ENCODE results near the gene PRR18. TPM values are rescaled to one million over a fixed set of nuclear protein-coding genes. Genes with fewer than 3 reads are reported as not detected.
A peak's percentile ranks its signal among the peaks of the same experiment; 100 is the strongest.

Gene PRR18
- total and polyA plus RNA-seq, 2 of the 8 experiments (the other 6 are each of a cell fraction or from before 2014, with no cell fraction given): 0.08 to 0.19 TPM

GRCh38 chr6:166304106-166304505 is 4.1 kb downstream of the PRR18 start:
- H3K27me3 ChIP-seq (replicated peaks in 1 of 4; ENCODE audit: control insufficient read depth in 3 of 4, extremely low read depth in 1 of 4, insufficient read depth in 3 of 4, low read length in 3 of 4): peaks cover 19 to 39% (median 33%) of the 10 kb centered on the region in 4 experiments
- H2BK5ac ChIP-seq (ENCODE audit: low read depth, low read length): no peak overlapping the region
- no peak overlapping the region for H3K23ac ChIP-seq (ENCODE audit: insufficient read length)
- H2AFZ ChIP-seq (ENCODE audit: low read length): no peak overlapping the region
- H2BK20ac ChIP-seq (ENCODE audit: low read length): no peak overlapping the region
- no peak overlapping the region for H3K9ac ChIP-seq (replicated peaks in 1 of 4; ENCODE audit: extremely low read depth in 1 of 4, low read depth in 3 of 4, low read length in 3 of 4)
- no peak overlapping the region for H4K8ac ChIP-seq (ENCODE audit: extremely low read depth, insufficient read depth, low read length)
- H2AK5ac ChIP-seq (ENCODE audit: low read depth, low read length): no peak overlapping the region
- H3K27ac ChIP-seq (ENCODE audit: low read depth, low read length): no peak overlapping the region
- no peak overlapping the region for H4K5ac ChIP-seq (ENCODE audit: insufficient read length, low read depth, low read length)
- peaks cover 0 to 2% of the 10 kb centered on the region in 2 experiments for H4K20me1 ChIP-seq (replicated peaks in 1 of 2; ENCODE audit: control insufficient read depth in 1 of 2, insufficient read depth in 2 of 2, low read length in 2 of 2)
- no peak overlapping the region for H2BK12ac ChIP-seq (ENCODE audit: low read depth, low read length)
- H3K79me1 ChIP-seq (ENCODE audit: low read depth, low read length): no peaks in the 10 kb centered on the region
- no peak overlapping the region for H4K91ac ChIP-seq (replicated peaks; ENCODE audit: insufficient read length, low read length)
- no peak overlapping the region for H3K56ac ChIP-seq (replicated peaks; ENCODE audit: insufficient read length, low read depth, low read length)
- H3K4ac ChIP-seq (replicated peaks; ENCODE audit: insufficient read length, low read depth, low read length): no peak overlapping the region
- peaks cover 0 to 8% (median 3%) of the 10 kb centered on the region in 4 experiments; a peak in 4 of 7 replicates for H3K4me1 ChIP-seq (replicated peaks in 1 of 4; ENCODE audit: control insufficient read depth in 3 of 4, insufficient read depth in 4 of 4, low read length in 3 of 4)
- no peak overlapping the region for H2BK15ac ChIP-seq (ENCODE audit: low read length)
- H3K36me3 ChIP-seq (ENCODE audit: control insufficient read depth in 2 of 4, insufficient read depth in 4 of 4, low read length in 3 of 4): no peaks in the 10 kb centered on the region
- no peak overlapping the region for H2BK120ac ChIP-seq (replicated peaks; ENCODE audit: low read depth, low read length)
- H3K9me3 ChIP-seq (ENCODE audit: insufficient read depth in 2 of 2, low read depth in 1 of 2, low read length in 1 of 2): no peaks in the 10 kb centered on the region; a peak in 1 of 4 replicates
- H3K4me3 ChIP-seq (ENCODE audit: extremely low read depth in 1 of 4, insufficient read depth in 2 of 4, low read depth in 3 of 4, low read length in 4 of 4): no peak overlapping the region
- no peak overlapping the region for H3K18ac ChIP-seq (ENCODE audit: extremely low read depth, low read length)
- no peaks in the 10 kb centered on the region for H3K79me2 ChIP-seq (ENCODE audit: control insufficient read depth in 1 of 2, insufficient read depth in 2 of 2, low read length in 2 of 2)
- H3K23me2 ChIP-seq (ENCODE audit: low read depth, low read length): peaks cover 7% of the 10 kb centered on the region; the same call in 1 of the 2 replicates
- H3K4me2 ChIP-seq (ENCODE audit: insufficient read depth in 1 of 2, low read depth in 2 of 2, low read length in 2 of 2): no peak overlapping the region
- TF ChIP-seq RAD21 (IDR thresholded peaks at IDR 0.05 in 1 of 2, conservative IDR thresholded peaks at IDR 0.05 in 1 of 2; ENCODE audit: low read depth in 2 of 2, low read length in 2 of 2) (peak; percentile 7 to 53; a peak in 3 of 4 replicates), HDAC2 (IDR thresholded peaks at IDR 0.05; ENCODE audit: borderline replicate concordance in 1 of 2, low read depth in 2 of 2, low read length in 2 of 2) (no peak), CTCF (IDR thresholded peaks at IDR 0.05; ENCODE audit: control extremely low read depth in 1 of 3, insufficient read depth in 1 of 3, low read depth in 1 of 3, low read length in 3 of 3) (peak in 2 of 3 experiments; percentile 43 to 47; a peak in 3 of 4 replicates)
- 81% methylated on average over 3 of the region's 3 CpGs; no CpG with 5 or more reads in 1 of the 2 experiments for WGBS, 2 experiments (ENCODE audit: extremely low coverage in 1 of 2, insufficient coverage in 1 of 2, insufficient read length in 1 of 2, insufficient replicate concordance in 2 of 2, low coverage in 1 of 2, low lambda C conversion rate in 2 of 2, missing lambda C conversion rate in 1 of 2)
- FAIRE-seq: no peak
- no peak overlapping the region for H3K14ac ChIP-seq (ENCODE audit: insufficient read length)
- ChIA-PET POLR2A (ENCODE audit: partially characterized antibody) (no interaction called here), CTCF (ENCODE audit: partially characterized antibody) (interaction anchor here (0.6 to 4.6 kb wide), 12 partner anchors 7 to 421 kb away, joined by 3 to 19 read pairs (median 4); no protein-coding TSS in a partner anchor)
- DNase-seq (ENCODE audit: low read depth in 1 of 2, low spot score in 2 of 2): no peak

Measured in H1 (cell line).